Measurements from ENCODE around the gene DNAJC17. TPM values are rescaled to one million over a fixed set of nuclear protein-coding genes. Genes with fewer than 3 reads are reported as not detected.

DNAJC17 gene
- polyA plus RNA-seq, 3 donors, result 15.7 to 31.6 (median 21.5) TPM

DNA sequence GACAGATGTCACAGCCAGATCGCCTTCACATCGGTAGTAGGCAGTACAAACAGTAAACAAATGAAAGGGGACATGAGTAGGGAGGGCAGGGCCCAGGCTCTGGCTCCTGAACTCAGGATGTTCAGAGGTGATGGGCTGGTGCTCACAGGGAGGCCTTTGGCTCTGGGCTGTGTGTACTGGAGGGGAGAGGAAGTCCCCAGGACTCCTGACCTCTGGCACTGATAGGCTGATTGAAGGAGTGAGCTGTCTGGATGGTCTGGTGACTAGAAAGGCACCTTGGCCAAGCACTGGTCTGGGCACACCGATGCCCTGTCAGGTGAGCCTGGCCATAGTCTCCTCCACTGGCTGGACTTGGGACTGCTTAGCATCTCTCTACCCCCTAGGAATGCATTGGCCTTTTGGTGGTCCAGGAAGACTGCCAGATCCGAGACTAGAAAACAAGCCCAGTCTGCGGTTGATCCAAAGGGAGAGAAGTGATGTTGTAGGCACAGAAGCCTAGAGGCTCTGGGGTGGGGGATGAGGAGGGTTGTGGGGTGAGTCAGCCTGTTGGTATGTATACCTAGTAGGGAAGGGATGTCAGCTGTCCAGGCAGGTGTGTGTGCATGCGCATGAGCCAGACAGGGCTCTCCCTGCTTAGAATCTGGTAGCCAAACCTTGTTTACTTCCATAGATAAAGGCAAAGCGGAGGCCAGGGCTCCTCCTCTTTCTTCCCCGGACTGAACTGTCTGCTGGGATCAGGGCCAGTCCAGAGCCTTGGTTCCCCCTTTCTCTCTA, 38.4 kb upstream of the DNAJC17 start:
- peaks cover 40% of the 10 kb centered on the region for H3K4me1 Mint-ChIP-seq
- H3K9me3 ChIP-seq (replicated peaks in 1 of 2; ENCODE audit: control insufficient read depth in 1 of 2, insufficient read depth in 1 of 2, low read length in 2 of 2), result peaks cover 0 to 2% of the 10 kb centered on the region in 2 donors
- DNase-seq, result peak in 2 of 3 donors; percentile 7 to 18
- peaks cover 40 to 51% of the 10 kb centered on the region in 2 donors for H3K4me1 ChIP-seq (ENCODE audit: control insufficient read depth in 1 of 2, insufficient read depth in 2 of 2, low read length in 2 of 2)
- H3K4me3 Mint-ChIP-seq, result peak overlapping the region; percentile 97 to 99
- H4K20me1 ChIP-seq (ENCODE audit: insufficient read depth, low read length), result peaks cover 3% of the 10 kb centered on the region
- peak overlapping the region; percentile 52 for H3K9ac ChIP-seq (ENCODE audit: insufficient read depth, low read length, poor library complexity, severe bottlenecking)
- H3K27me3 ChIP-seq (ENCODE audit: control insufficient read depth in 2 of 2, insufficient read depth in 2 of 2, low read length in 2 of 2), result peaks cover 6 to 17% of the 10 kb centered on the region in 2 donors
- WGBS (ENCODE audit: insufficient coverage), result 86% methylated on average over 7 of the region's 8 CpGs
- peaks cover 0 to 6% (median 2%) of the 10 kb centered on the region in 7 donors for H3K9me3 Mint-ChIP-seq
- H3K27me3 Mint-ChIP-seq (ENCODE audit: low read depth in 3 of 3), result peaks cover 9 to 37% (median 18%) of the 10 kb centered on the region in 3 donors
- H3K36me3 Mint-ChIP-seq, result peaks cover 11 to 19% of the 10 kb centered on the region in 2 donors
- H3K27ac Mint-ChIP-seq, result peak overlapping the region in 4 of 7 donors; percentile 41 to 96 (median 51)
- TF ChIP-seq CTCF (IDR thresholded peaks at IDR 0.05), result no peak
- peak overlapping the region in 1 of 2 donors; percentile 83 for H3K27ac ChIP-seq (ENCODE audit: low read depth in 1 of 2, low read length in 2 of 2)
- no peak overlapping the region for H2AFZ ChIP-seq (ENCODE audit: insufficient read depth, low read depth, low read length, poor library complexity, severe bottlenecking)
- H3K36me3 ChIP-seq (replicated peaks in 1 of 2; ENCODE audit: control insufficient read depth in 1 of 2, insufficient read depth in 2 of 2, low read length in 2 of 2), result peaks cover 3 to 4% of the 10 kb centered on the region in 2 donors
- H3K79me2 ChIP-seq (ENCODE audit: insufficient read depth, low read length), result peaks cover 8% of the 10 kb centered on the region
- peak overlapping the region; percentile 99 for H3K4me2 ChIP-seq (replicated peaks; ENCODE audit: extremely low read depth, low read length, poor library complexity, severe bottlenecking)
- intact Hi-C loops (cut with micrococcal nuclease), result no loop called here
- H3K4me3 ChIP-seq (replicated peaks in 1 of 3; ENCODE audit: low read depth in 2 of 3, low read length in 3 of 3), result peak overlapping the region; percentile 53 to 94 (median 77)

GRCh38 chr15:40845036-40845435, 37.8 kb upstream of the DNAJC17 start:
- peak overlapping the region in 1 of 2 donors; percentile 6 for H3K27ac ChIP-seq (ENCODE audit: low read depth in 1 of 2, low read length in 2 of 2)
- H3K9me3 Mint-ChIP-seq, result peaks cover 0 to 6% (median 2%) of the 10 kb centered on the region in 7 donors
- H3K27me3 Mint-ChIP-seq (ENCODE audit: low read depth in 3 of 3), result peaks cover 11 to 37% (median 18%) of the 10 kb centered on the region in 3 donors
- peak overlapping the region; percentile 97 to 99 for H3K4me3 Mint-ChIP-seq
- peaks cover 40 to 51% of the 10 kb centered on the region in 2 donors for H3K4me1 ChIP-seq (ENCODE audit: control insufficient read depth in 1 of 2, insufficient read depth in 2 of 2, low read length in 2 of 2)
- no peaks in the 10 kb centered on the region for H4K20me1 ChIP-seq (ENCODE audit: insufficient read depth, low read length)
- H3K4me1 Mint-ChIP-seq, result peaks cover 40% of the 10 kb centered on the region
- WGBS (ENCODE audit: insufficient coverage), result 0% methylated on average over 2 of the region's 12 CpGs
- H3K4me3 ChIP-seq (replicated peaks in 1 of 3; ENCODE audit: low read depth in 2 of 3, low read length in 3 of 3), result peak overlapping the region; percentile 53 to 94 (median 77)
- intact Hi-C loops (cut with micrococcal nuclease), result no loop called here
- H3K27ac Mint-ChIP-seq, result peak overlapping the region in 5 of 7 donors; percentile 48 to 89 (median 78)
- peaks cover 6 to 17% of the 10 kb centered on the region in 2 donors for H3K27me3 ChIP-seq (ENCODE audit: control insufficient read depth in 2 of 2, insufficient read depth in 2 of 2, low read length in 2 of 2)
- no peak for TF ChIP-seq CTCF (IDR thresholded peaks at IDR 0.05)
- peak overlapping the region; percentile 94 for H2AFZ ChIP-seq (ENCODE audit: insufficient read depth, low read depth, low read length, poor library complexity, severe bottlenecking)
- peaks cover 5 to 15% of the 10 kb centered on the region in 2 donors for H3K36me3 Mint-ChIP-seq
- H3K9me3 ChIP-seq (replicated peaks in 1 of 2; ENCODE audit: control insufficient read depth in 1 of 2, insufficient read depth in 1 of 2, low read length in 2 of 2), result peaks cover 0 to 2% of the 10 kb centered on the region in 2 donors
- peak overlapping the region; percentile 52 for H3K9ac ChIP-seq (ENCODE audit: insufficient read depth, low read length, poor library complexity, severe bottlenecking)
- H3K79me2 ChIP-seq (ENCODE audit: insufficient read depth, low read length), result peaks cover 8% of the 10 kb centered on the region
- peak in 2 of 3 donors; percentile 34 to 37 for DNase-seq
- H3K36me3 ChIP-seq (replicated peaks in 1 of 2; ENCODE audit: control insufficient read depth in 1 of 2, insufficient read depth in 2 of 2, low read length in 2 of 2), result no peaks in the 10 kb centered on the region
- peak overlapping the region; percentile 99 for H3K4me2 ChIP-seq (replicated peaks; ENCODE audit: extremely low read depth, low read length, poor library complexity, severe bottlenecking)

Measured in CD14-positive monocyte (primary cell).